ENCODE measurements around the gene TMEM209.

DNA sequence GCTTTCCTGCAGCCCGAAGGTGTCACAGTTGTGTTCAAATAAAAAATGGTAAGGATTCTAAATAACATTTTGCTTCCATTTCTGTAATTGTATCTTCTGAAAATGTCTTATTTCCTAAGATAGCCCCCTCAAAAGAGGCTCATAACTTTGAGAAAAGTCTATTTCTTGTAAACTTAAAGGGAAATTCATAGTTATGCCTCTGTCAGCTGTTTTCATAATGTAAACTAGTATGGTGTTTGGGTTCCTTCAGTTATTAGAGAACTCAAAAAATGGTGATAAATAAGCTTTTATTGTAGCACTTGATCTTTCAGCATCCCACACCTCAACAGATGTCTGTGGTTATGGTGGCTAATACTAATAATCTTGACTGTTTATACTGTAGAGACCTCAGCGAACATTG lies 77.8 kb downstream of the TMEM209 start:
- TF ChIP-seq, protein P1, sequence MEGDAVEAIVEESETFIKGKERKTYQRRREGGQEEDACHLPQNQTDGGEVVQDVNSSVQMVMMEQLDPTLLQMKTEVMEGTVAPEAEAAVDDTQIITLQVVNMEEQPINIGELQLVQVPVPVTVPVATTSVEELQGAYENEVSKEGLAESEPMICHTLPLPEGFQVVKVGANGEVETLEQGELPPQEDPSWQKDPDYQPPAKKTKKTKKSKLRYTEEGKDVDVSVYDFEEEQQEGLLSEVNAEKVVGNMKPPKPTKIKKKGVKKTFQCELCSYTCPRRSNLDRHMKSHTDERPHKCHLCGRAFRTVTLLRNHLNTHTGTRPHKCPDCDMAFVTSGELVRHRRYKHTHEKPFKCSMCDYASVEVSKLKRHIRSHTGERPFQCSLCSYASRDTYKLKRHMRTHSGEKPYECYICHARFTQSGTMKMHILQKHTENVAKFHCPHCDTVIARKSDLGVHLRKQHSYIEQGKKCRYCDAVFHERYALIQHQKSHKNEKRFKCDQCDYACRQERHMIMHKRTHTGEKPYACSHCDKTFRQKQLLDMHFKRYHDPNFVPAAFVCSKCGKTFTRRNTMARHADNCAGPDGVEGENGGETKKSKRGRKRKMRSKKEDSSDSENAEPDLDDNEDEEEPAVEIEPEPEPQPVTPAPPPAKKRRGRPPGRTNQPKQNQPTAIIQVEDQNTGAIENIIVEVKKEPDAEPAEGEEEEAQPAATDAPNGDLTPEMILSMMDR (IDR thresholded peaks at IDR 0.05) = no peak
- TF ChIP-seq ESRRA (CRISPR knock-in tag; IDR thresholded peaks at IDR 0.05; ENCODE audit: borderline replicate concordance) = no peak
- no peak for TF ChIP-seq KAT7 (CRISPR knock-in tag; IDR thresholded peaks at IDR 0.05; ENCODE audit: borderline replicate concordance)
- TF ChIP-seq, protein P2, sequence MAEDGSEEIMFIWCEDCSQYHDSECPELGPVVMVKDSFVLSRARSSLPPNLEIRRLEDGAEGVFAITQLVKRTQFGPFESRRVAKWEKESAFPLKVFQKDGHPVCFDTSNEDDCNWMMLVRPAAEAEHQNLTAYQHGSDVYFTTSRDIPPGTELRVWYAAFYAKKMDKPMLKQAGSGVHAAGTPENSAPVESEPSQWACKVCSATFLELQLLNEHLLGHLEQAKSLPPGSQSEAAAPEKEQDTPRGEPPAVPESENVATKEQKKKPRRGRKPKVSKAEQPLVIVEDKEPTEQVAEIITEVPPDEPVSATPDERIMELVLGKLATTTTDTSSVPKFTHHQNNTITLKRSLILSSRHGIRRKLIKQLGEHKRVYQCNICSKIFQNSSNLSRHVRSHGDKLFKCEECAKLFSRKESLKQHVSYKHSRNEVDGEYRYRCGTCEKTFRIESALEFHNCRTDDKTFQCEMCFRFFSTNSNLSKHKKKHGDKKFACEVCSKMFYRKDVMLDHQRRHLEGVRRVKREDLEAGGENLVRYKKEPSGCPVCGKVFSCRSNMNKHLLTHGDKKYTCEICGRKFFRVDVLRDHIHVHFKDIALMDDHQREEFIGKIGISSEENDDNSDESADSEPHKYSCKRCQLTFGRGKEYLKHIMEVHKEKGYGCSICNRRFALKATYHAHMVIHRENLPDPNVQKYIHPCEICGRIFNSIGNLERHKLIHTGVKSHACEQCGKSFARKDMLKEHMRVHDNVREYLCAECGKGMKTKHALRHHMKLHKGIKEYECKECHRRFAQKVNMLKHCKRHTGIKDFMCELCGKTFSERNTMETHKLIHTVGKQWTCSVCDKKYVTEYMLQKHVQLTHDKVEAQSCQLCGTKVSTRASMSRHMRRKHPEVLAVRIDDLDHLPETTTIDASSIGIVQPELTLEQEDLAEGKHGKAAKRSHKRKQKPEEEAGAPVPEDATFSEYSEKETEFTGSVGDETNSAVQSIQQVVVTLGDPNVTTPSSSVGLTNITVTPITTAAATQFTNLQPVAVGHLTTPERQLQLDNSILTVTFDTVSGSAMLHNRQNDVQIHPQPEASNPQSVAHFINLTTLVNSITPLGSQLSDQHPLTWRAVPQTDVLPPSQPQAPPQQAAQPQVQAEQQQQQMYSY (CRISPR knock-in tag; IDR thresholded peaks at IDR 0.05) = no peak
- no peak for TF ChIP-seq ZNF263 (CRISPR knock-in tag; IDR thresholded peaks at IDR 0.05; ENCODE audit: low read depth)
- TF ChIP-seq, protein P3, sequence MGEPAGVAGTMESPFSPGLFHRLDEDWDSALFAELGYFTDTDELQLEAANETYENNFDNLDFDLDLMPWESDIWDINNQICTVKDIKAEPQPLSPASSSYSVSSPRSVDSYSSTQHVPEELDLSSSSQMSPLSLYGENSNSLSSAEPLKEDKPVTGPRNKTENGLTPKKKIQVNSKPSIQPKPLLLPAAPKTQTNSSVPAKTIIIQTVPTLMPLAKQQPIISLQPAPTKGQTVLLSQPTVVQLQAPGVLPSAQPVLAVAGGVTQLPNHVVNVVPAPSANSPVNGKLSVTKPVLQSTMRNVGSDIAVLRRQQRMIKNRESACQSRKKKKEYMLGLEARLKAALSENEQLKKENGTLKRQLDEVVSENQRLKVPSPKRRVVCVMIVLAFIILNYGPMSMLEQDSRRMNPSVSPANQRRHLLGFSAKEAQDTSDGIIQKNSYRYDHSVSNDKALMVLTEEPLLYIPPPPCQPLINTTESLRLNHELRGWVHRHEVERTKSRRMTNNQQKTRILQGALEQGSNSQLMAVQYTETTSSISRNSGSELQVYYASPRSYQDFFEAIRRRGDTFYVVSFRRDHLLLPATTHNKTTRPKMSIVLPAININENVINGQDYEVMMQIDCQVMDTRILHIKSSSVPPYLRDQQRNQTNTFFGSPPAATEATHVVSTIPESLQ (CRISPR knock-in tag; IDR thresholded peaks at IDR 0.05) = no peak
- TF ChIP-seq CBFB (CRISPR knock-in tag; IDR thresholded peaks at IDR 0.05; ENCODE audit: low read depth) = no peak
